NT2/D1 (cell line): ENCODE results near the gene LORICRIN.

ENCODE experiments used
- DNase-seq: peaks from one replicate; pipeline ENCODE4 v3.0.0-alpha.2; 2011; ENCODE audit warnings: low read depth, low spot score
- H3K27me3 ChIP-seq: 2 replicates; pipeline ENCODE4 v1.6.0; 2011; ENCODE audit warnings: mild to moderate bottlenecking; ENCODE audit not compliant: insufficient read length, insufficient read depth
- H3K36me3 ChIP-seq: 2 replicates; pipeline ENCODE4 v1.6.1; 2011; ENCODE audit warnings: mild to moderate bottlenecking, low read length, mixed read lengths; ENCODE audit not compliant: insufficient read depth, insufficient read length
- H3K4me1 ChIP-seq: 2 replicates; pipeline ENCODE4 v1.5.1; 2011; ENCODE audit not compliant: insufficient read depth, insufficient read length
- H3K4me3 ChIP-seq: 2 replicates; pipeline ENCODE4 v1.5.1; 2011; ENCODE audit warnings: low read depth; ENCODE audit not compliant: insufficient read length
- H3K9ac ChIP-seq: 2 replicates; pipeline ENCODE4 v1.6.0; 2011; ENCODE audit warnings: low read depth; ENCODE audit not compliant: insufficient read length
- H3K9me3 ChIP-seq: 2 replicates; pipeline ENCODE4 v1.5.1; 2011; ENCODE audit warnings: mild to moderate bottlenecking, low read length; ENCODE audit not compliant: insufficient read depth
- SUZ12 ChIP-seq: IDR thresholded peaks from 2 replicates; pipeline ENCODE4 v1.6.1; 2011; ENCODE audit not compliant: insufficient read length, insufficient read depth; ENCODE audit errors: extremely low read depth
- YY1 ChIP-seq: IDR thresholded peaks from 2 replicates; pipeline ENCODE4 v1.6.1; 2011; ENCODE audit not compliant: insufficient read length, insufficient read depth
- ZNF274 ChIP-seq: IDR thresholded peaks from 2 replicates; pipeline ENCODE4 v1.6.1; 2011; ENCODE audit warnings: mild to moderate bottlenecking, low read depth, low read length

Gene LORICRIN

GRCh38 chr1:153292185-153292584, 32.7 kb downstream of the LORICRIN start:
- Histone ChIP-seq H3K9ac (no peak overlapping the region), H3K4me3 (no peak overlapping the region)

GRCh38 chr1:153292740-153293479, 33.4 kb downstream of the LORICRIN start:
- Histone ChIP-seq H3K36me3 (no peaks in the 10 kb centered on the region), H3K4me1 (no peaks in the 10 kb centered on the region), H3K9ac (no peak overlapping the region), H3K4me3 (no peak overlapping the region), H3K9me3 (no peaks in the 10 kb centered on the region), H3K27me3 (no peaks in the 10 kb centered on the region)
- no peak for DNase-seq
- TF ChIP-seq ZNF274 = no peak

More at GRCh38 chr1:153292185-153292584, 32.7 kb downstream of the LORICRIN start:
- H3K36me3 ChIP-seq = no peaks in the 10 kb centered on the region
- no peaks in the 10 kb centered on the region for H3K27me3 ChIP-seq
- no peak for TF ChIP-seq SUZ12
- no peak for TF ChIP-seq ZNF274
- no peak for TF ChIP-seq YY1
- H3K4me1 ChIP-seq = no peaks in the 10 kb centered on the region
- no peaks in the 10 kb centered on the region for H3K9me3 ChIP-seq
- DNase-seq = no peak

- no peak for TF ChIP-seq SUZ12
- no peak for TF ChIP-seq ZNF274
- no peak for TF ChIP-seq YY1
- Histone ChIP-seq H3K27me3 (no peaks in the 10 kb centered on the region), H3K9me3 (no peaks in the 10 kb centered on the region), H3K36me3 (no peaks in the 10 kb centered on the region), H3K4me1 (no peaks in the 10 kb centered on the region), H3K4me3 (no peak overlapping the region), H3K9ac (no peak overlapping the region)
- DNase-seq = no peak
Observed at GRCh38 chr1:153293480-153293775, 33.9 kb downstream of the LORICRIN start.

- H3K9me3 ChIP-seq = no peaks in the 10 kb centered on the region
- no peaks in the 10 kb centered on the region for H3K4me1 ChIP-seq
- no peaks in the 10 kb centered on the region for H3K27me3 ChIP-seq
- no peak for DNase-seq
- no peak overlapping the region for H3K4me3 ChIP-seq
- H3K36me3 ChIP-seq = no peaks in the 10 kb centered on the region
- TF ChIP-seq ZNF274 (no peak), YY1 (no peak), SUZ12 (no peak)
- H3K9ac ChIP-seq = no peak overlapping the region
Observed at GRCh38 chr1:153293851-153294250, 34.4 kb downstream of the LORICRIN start.

- no peak overlapping the region for H3K9ac ChIP-seq
- no peak for DNase-seq
- H3K27me3 ChIP-seq = no peaks in the 10 kb centered on the region
- no peaks in the 10 kb centered on the region for H3K9me3 ChIP-seq
- TF ChIP-seq SUZ12 (no peak), ZNF274 (no peak), YY1 (no peak)
- H3K4me3 ChIP-seq = no peak overlapping the region
- peaks cover 5% of the 10 kb centered on the region for H3K4me1 ChIP-seq
- no peaks in the 10 kb centered on the region for H3K36me3 ChIP-seq
Observed at GRCh38 chr1:153302308-153302707, 42.8 kb downstream of the LORICRIN start.

- Histone ChIP-seq H3K9me3 (no peaks in the 10 kb centered on the region), H3K9ac (no peak overlapping the region), H3K4me3 (no peak overlapping the region), H3K27me3 (no peaks in the 10 kb centered on the region), H3K4me1 (peaks cover 5% of the 10 kb centered on the region), H3K36me3 (no peaks in the 10 kb centered on the region)
- DNase-seq = no peak
- no peak for TF ChIP-seq SUZ12
- TF ChIP-seq YY1 = no peak
- no peak for TF ChIP-seq ZNF274
Observed at GRCh38 chr1:153305682-153306081, 46.2 kb downstream of the LORICRIN start.

GRCh38 chr1:153306303-153307220, 47.1 kb downstream of the LORICRIN start:
- Histone ChIP-seq H3K9ac (no peak overlapping the region), H3K4me1 (peaks cover 5% of the 10 kb centered on the region), H3K9me3 (no peaks in the 10 kb centered on the region), H3K4me3 (no peak overlapping the region), H3K36me3 (no peaks in the 10 kb centered on the region), H3K27me3 (no peaks in the 10 kb centered on the region)
- DNase-seq = no peak
- TF ChIP-seq SUZ12 (no peak), YY1 (no peak)
